NCI-H187 (cell line): ENCODE measurements around the gene GRAMD1B.

ENCODE experiments used
- DNase-seq, 2 experiments: peaks; one replicate each; lab custom pipeline; 2025; lab: John Stamatoyannopoulos, UW

GRAMD1B gene

DNA sequence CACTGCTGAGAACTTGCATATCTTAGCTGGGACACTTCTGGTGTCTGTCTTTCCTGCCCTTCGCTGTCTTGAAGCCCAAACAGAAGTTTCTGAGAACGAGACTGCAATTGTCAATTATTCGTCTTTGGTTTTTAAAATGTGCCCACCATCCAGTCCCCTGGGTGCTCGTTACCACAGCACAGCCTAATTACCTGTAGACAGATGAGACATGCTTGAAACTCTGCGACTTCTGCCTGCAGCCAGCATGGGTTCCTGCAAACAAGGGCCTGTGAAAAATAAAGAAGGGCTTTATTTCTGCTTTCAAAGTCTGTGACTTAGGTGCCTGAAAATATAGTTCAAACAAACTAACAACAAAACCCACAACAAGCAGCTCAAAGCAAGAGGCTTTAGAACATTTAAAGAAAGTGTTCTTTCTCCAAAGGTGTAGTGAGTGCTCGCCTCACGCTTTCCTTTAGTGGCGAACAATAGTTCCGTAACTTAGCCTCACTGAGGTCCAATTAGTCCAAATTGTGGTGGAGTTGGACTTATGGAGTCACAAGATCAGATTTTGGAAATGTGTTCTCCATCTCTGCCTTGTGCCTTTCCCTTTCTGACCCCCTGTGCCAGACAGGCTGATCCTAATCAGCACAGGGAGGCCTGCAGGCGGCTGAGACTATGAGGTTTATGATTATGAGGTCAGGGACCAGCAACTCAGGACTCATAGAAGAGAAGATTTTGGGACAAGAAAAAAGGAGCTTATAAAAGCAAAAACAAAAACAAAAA is 20.4 kb upstream of the GRAMD1B start:
- no peak for DNase-seq

DNA sequence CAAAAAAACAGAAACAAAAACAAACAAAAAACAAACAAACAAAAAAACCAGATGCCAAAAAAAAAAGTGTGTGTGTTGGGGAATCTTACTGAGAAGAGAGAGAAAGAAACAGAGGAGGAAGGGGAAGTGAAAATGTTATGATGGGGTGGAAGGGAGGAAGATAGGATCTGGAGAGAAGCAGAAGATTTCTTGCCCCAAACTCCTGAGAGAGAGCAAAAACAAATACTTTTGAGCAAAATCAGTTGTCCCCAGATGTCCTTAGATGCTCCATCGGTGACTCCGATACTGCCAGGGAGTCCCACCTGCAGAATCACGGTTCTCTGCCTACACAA is 19.9 kb upstream of the GRAMD1B start:
- DNase-seq = no peak

DNA sequence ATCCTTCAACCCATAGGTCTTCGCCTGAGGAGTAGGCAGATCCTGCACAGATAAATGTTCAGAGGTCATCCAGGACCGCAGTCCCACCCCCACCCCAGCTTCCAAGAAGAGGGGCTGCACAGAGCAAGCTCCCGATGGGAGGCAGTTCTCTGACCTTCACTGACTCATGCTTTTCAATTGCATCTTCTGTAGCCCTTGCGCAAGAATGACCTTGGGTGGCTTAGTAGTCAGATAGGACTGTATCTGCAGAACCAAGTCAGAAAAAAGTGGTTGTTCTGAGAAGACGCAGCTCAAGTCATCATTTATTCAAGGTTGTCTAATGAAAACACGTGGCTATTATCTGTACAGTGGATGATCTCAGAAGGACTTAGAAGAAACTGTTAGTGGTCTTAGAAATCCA is 16.4 kb upstream of the GRAMD1B start:
- no peak for DNase-seq

DNA sequence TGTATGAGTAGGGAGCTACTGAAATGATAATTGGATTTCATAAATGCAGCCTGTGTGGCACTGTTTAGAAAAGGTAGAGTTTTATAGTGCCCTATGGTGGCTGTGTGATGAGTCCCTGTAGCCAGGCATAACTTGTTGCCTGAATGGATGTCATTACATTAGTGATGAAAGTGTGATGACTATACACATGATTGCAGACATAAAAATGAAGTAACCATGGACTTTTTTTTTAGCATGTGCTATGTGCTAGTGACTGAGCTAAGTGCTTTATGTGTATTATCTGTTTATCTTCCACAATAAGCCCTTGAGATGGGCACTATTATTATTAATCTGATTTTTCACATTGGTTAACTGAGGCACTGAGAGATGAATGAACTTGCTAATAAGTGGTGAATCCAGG is 13.5 kb upstream of the GRAMD1B start:
- no peak for DNase-seq

DNA sequence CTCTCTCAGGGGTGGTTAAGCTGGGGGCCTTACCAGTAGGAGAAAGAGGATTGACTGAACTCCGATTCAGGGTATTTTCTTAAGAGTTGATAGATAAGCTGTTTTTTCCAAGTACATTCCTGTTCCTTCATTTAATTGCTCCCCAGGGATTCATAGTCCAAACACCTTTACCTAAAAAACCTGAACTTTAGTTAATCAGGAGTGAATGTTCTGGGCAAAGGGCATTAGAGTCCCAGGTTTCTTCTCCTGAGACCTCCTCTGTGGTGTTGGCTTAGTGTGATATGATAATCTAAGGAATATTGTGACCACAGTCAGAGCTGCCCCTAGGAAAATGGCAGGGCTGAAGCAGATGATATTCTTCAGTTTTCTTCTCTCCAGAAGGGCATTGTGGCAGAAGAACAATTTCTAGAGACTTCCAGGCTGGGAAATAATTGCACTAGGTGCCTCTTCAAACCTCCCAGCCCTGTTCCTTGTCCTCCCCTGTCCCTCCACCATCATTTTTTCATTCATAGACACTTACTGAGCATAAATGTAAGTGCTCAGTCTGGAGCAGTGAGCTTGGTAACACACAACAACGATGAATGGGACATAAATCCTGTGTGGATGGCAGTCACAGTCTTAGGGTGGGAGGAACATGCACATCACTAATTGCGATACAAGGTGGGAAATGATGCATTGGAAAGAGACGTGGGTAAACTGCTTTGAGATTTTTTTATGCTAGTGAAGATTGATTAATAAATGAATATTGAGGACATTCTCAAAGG is 11.5 kb upstream of the GRAMD1B start:
- no peak for DNase-seq

DNA sequence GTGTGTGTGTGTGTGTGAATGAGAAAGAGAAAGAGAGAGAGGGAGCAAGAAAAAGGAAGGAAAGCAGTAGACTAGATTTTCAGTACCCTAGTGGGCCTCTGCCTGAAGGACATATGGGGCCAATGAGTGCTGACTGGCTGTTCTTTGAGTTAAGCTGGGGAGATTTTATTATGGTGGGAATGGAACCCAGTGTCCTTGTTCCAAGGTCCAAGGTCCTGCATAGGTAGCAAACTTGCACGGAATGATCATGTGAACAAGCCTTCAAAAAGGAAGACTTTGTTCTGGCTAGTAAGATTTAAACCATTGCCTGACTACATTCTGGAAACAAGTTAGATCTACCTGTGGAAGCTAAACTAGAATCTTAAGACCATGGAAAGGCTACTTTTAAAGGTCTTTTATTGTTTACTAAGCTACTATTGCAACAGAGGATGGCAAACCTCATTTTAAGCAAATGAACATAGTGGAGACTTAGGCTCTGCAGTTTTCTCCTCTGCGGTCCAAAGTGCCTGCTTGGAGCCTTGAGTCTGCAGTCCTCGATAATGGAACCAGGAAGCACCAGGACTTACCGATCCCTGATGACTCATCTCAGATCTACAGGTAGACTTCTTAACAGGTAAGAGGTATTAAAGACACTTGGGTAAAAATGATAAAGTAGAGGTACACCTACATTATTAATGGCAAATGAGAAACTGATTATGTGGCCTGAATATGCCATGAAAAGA is 10.2 kb upstream of the GRAMD1B start:
- DNase-seq = no peak

DNA sequence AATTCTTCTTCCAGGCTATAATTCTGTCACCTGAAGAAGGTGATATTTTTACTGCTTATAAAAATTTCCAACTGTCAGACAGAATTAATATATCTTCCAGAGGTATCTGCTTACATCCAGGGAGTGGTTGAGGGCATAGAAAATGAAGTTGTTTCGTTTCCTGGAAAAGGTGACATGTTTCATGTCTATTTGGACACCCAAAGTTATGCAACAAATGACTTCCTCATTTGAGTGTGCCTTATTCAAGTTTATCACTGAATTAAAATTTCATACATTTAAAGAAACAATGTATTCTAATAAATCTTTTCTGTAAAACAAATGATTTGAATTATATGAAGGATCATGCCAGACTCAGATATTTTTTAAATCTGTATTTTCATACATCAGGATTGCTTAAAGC is 8.5 kb upstream of the GRAMD1B start:
- DNase-seq = no peak

DNA sequence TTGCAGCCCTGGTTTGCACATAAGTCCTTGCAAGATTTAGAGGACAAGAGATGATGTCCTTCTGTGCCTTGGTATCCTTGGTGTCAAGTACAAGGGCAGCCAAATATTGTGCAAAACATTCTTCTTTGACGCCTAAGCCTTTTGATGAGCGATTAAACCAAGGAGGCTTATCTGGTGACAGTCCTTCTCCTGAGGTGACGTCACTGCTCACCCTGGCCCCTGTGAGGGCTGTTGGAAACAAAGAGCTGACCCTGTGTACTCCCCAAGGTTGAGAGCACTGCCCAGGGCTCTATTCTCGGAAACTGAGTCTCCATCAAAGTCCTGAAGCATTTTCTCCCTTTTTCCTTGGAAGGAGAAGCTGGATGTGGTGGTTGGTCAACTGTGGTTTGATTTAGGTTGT is 4.7 kb upstream of the GRAMD1B start:
- DNase-seq = no peak

DNA sequence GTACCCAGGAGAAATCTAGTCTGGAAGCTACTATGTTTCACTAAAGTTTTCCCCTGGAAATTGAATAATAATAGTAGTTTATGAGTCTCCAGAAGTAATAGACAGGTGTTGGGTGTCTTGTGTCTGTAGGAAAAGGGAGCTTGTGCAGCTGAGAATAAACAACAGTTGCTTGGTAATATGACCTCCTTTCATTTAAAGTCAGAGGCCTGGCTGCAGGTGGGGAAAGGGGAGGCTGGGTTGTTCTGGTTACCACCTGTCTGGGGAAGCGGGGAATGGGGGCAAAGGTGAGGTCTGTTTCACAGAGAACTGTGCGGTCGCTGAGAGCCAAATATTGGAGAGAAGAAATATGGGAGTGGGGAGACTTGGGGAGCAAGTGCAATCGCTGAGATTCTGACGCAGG is 3.3 kb upstream of the GRAMD1B start:
- peak in 1 of 2 experiments; percentile 11 for DNase-seq

DNA sequence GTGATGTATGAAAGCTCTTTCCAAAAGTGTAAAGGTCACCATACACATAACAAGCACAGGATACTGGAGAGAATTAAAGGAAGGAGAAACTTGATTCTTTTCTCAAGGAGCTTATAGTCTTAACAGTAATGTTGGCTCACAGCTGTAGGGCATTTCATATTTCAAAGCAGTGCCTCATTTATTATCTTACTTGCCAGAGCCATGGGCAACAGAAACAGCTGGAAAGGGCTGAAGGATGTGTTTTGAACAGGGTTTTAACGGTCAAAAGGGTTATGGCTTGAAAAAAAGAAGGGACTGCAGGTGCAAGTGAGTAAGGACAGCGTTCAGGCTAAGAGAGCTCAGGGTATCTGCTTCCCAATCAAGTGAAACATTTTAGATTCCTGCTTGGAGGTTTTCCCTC is 2.7 kb upstream of the GRAMD1B start:
- no peak for DNase-seq

DNA sequence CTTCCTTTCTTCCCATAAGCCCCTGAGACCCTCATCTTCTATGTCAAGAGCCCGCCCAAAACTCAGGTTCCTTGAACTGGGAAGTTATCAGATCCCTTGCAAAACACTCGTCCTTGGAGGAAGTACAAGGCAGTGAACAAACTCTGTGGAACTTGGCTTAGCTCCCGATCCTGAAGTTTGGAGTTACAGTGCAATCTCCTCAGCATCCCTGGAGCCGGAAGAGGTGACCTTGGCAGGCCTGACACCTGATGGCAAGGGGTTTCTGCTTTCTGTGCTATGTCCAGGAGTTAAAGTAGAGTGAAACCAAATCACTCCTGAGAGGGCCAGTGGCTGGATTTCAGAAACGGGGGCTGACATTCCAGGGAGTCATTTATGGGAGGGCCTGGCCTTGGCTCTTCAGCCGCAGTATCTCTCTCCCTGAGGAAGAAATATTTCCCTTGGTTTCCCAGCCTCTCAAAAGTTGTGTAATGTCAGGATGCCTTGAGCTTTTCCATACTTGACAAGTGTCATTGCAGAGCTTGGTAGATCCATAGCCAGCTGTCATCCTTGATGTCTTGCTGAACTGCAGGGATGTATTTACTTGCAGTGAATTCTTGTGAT is 1.9 kb upstream of the GRAMD1B start:
- no peak for DNase-seq

DNA sequence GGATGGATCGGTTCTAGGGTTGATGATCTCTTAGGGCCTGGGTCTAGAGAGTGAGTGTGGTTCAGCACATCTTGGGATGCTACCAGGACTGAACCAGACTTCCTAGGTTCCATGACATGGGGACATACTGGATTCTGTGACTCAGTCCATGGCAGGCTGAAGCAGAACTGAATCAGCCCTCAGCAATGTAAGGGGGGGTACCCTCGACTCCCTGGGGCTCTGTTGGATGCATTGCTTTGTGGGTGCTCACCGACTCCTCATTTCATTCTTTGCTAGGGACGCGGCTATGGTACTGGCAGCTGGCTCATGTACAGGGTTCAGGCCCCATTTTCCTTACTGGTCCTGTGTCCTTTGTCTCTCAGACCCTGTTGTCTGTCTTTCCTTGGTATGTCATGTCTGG is 733 bp upstream of the GRAMD1B start:
- no peak for DNase-seq

DNA sequence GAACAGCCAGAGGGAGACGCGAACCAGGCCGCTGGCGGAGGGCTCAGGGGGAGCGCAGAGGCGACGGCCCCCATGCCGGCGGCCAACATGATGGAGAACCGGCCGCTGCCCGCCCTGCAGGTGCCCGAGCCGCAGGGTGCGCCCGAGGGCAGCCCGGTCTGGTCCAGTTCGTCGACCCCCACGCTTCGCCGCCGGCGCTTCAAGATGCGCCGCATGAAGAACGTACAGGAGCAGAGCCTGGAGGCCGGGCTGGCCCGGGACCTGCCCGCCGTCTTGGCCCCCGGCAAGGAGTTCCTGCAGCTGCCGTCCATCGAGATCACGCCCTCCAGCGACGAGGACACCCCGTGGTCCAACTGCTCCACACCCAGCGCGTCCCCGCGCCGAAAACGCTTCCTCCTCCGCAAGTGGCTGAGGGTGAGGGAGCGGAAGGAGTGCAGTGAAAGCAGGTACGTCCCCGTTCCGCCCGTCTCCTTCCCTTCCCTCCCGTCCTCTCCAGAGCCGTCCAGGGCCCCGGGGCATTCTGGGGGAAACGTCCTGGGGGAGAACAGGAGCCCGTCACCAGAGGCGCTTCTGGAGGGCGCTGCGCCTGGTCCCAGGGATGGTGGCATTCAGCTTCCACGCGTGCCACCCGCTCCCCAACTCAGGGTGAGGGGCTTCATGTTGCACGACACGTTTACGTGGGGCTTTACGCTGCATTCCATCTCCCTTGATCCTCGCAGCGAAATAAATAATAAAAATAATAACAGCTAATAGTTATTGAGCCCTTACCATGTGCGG is 840 bp downstream of the GRAMD1B start:
- DNase-seq = no peak

DNA sequence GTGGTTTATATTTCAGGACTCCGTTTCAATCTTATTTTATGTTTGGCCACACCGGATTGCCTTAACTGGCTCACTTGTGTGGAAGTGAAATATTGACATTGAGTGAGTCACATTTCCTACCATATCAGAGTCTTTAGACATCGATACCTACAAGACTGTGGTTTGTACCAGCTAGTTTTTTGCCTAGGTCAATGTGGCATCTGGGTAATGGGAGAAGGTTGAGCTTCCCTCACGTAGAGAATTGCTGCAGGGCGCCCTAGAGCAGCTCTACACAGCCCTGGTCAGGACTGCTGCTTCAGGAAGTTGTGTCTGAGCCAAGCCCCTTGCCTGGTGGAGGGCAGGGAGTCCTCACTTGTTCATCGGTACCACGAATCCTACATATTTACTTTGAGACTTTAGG is 1.6 kb downstream of the GRAMD1B start:
- no peak for DNase-seq

DNA sequence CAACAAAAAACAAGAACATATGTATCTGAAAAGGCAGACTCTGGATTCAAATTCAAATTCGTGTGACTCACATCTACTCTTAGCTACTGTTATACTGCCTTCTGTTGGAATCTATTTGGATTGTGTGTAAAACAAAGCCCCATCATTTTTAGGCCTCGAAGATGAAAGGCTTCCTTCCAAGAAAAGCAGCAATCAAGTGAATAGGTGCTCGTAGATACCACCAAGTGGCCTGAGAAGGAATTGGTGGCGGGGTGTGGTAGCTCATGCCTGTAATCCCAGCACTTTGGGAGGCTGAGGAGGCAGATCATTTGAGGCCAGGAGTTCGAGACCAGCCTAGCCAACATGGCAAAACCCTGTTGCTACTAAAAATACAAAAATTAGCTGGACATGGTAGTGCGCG is 4.2 kb downstream of the GRAMD1B start:
- no peak for DNase-seq

DNA sequence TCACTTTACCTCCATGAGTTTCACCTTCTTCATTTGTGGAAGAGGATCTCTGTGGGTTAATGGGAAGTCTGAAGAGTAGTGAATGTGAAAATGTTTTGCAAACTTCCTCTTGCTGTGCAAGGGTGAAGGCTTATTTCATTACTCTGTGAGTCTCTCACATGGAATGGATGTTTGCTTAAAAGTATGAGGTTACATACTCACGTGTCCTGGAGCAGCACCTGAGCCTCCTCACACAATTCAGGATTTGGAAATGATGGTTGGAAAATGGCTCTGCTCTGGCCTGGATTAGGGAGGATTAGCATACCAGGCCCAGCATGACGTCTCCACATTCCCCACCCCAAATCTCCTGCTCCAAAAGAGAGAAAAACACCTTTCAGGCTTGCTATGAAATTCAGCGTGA is 4.8 kb downstream of the GRAMD1B start:
- no peak for DNase-seq

DNA sequence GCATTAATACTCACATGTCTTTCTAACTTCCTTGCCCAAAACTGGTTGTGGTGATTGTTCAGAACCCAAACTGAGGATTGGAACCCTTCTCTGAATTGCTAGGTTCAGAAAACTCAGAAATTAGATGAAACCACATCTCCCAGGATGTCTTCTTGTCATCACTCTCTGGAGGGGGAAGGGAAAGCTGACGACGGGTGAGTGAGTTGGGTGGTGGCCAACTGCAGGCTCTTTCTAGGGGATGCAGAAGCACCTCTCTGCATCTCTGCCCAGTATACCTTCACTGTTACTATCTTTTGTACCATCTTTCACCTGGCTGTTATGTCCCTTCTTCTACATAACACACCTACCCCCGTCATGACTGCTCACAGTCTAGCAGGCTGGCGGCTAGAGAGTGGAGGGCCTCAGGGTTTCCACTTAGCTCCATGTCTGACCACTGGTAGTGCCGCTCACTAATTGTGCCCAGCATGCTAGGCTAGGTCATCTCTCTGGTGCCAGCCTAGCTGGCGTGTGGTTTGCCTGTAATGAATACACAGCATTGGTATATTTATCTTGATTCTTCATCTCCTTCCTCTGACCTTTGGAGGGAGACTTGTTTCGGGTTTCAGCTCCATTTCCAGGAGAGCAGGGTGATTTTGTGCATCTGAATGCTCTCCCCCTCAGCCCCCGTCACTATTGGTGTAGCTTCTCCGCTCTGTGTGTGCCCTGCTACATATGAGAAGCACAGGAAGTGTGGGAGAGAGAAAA is 7.3 kb downstream of the GRAMD1B start:
- DNase-seq = no peak

DNA sequence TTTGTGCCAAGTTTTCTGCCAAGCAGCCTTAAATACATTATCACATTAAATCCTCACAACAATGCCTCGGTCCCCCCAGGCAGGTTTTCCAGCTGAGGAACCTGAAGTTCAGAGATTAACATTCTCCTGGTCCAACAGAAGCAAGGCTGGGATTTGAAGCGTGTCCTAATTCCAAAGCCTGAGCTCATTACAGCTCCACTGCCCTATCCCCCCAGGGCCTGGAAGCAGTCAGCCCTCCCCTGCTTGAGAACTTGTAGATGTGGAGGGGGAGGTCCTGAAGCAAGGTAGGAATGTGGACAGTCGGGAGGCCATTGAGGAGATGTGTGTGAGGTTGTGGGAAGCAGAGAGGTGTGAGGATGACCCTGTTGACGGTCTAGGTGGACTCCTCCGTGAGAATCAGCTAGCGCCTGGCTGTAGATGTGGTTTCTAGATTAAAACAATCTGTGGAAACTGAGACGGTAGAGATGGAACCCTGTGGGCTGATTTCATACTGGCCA is 8.1 kb downstream of the GRAMD1B start:
- DNase-seq = no peak

DNA sequence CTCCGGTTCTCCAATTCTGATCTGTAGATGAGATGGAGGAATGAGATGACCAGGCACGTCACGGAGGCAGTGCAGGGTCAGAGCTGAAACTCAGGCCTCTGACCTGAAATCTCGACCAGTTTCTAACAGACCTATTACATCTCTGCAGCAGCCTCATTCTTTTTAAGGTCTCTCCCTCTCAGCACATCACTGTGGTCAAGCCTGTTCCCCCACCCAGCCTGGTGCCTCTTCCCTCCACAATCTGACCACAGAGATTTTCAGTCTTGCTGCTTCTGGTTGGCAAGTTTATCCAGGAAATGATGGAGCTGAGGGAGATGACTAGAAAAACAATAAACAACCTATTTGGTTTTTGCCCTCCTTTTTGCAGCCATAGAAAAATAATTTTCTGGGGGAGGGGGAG is 9.5 kb downstream of the GRAMD1B start:
- no peak for DNase-seq

DNA sequence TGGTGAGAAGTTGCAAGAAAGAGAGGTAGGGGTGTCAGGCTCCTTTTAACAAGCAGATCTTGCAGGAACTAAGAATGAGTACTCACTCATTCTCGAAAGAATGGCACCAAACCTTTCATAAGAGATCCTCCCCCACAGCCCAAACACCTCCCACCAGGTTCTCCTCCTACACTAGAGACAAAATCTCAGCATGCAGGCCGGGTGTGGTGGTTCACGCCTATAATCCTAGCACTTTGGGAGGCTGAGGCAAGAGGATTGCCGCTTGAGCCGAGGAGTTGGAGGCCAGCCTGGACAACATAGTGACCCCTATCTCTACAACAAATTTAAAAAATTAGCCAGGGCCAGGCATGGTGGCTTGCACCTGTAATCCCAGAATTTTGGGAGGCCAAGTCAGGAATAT is 11.1 kb downstream of the GRAMD1B start:
- no peak for DNase-seq
